Measurements from ENCODE around the gene PPAN.

Gene PPAN

DNA sequence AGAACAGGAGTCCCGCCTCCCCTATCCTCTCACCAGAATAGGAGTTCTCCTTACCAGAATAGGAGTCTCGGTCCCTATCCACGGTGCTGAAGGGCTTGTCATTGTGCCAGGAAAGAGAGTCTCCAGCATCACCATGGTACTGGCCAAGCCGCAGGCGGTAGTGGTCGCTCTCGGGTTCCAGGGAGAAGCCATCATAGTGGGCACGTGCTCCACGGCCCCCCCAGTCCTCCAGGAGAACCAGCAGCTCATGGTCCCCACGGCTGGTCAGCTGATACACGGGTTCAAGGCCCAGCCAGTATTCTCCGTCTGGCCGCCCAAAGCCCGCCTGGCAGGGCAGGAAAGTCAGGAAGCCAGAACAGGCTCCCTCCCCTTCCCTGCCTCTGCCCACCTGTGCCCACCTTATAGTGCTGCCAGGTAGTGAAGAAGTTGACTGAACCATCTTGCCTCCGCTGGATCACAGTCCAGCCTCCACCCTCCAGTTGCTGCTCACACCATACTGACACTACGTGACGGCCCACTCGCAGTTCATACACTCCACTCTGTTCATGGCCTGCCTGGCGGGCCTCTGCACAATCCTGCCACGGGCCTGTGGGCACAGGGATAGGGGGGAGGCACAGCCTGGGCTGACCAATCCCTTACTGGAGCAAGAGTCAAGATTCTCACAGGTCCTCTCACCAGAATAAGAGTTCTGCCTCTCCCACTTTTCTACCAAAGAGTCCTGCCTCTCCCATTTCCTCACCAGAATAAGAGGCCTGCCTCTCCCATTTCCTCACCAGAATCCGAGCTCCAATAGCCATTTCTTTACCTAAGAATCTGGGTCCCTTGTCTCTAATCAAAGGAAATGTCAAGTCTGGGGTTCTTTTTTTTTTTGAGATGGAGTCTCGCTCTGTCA lies 12.6 kb upstream of the PPAN start:
- DNase-seq, result no peak

DNA sequence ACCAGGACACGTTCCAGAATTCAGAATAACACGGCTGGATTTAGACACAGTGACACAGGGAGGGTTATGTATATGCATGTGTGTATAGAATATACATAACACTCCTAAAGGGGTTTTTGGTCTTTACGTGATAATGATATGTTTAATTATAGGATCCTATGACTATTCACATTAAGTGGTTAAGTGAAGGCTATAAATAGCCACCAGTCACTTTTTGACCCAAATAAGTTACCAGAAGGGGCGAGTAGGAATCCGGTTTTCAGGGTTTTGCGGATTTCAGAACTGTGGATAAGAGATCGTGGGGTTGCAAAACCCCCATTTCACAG lies 10.6 kb upstream of the PPAN start:
- DNase-seq, result no peak

DNA sequence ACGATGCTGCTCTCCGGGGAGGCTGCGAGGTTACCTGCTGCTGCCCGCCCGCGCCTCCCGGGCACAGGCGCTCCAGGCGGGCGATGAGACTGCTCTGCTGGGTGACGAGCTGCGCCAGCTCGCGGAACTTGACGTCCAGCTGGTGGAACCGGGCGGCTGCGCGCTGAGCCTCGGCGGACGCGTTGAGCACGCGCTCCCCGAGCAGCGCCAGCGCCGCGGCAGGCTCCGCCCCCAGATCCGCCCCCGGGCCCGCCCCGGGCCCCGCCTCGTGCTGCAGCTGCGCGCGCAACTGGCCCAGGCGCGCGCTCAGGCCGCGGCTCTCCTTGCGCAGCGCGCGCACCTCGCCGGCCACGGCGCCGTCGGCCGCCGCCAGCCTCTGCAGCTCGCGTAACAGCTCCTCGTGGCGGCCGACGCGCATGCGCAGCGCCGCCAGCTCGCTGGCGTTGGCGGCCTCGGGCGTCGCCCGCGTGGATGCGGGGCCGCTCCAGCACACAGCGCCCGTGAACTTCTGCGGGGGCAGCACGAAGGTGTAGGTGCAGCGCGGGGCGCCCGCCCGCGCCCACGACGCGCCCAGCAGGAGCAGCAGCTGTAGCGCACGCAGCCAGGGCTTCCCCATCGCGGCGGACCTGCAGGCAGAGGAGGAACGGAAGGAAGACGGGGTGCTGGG lies 10.1 kb upstream of the PPAN start:
- no peak for DNase-seq

DNA sequence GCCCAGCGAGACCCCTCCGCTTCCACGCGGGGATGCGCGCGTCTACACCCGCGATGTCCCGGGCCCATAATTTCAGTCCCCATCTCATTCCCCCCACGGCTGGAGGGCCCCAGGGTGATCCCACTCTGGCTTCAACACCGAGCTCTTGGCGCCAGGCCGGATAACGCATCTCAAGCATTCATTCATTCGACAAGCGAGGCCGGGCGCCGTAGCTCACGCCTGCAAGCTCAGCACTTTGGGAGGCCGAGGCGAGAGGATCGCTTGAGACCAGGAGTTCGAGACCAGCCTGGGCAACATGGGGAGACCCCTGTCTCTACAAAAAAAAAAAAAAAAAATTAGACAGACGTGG lies 9.6 kb upstream of the PPAN start:
- no peak for DNase-seq

DNA sequence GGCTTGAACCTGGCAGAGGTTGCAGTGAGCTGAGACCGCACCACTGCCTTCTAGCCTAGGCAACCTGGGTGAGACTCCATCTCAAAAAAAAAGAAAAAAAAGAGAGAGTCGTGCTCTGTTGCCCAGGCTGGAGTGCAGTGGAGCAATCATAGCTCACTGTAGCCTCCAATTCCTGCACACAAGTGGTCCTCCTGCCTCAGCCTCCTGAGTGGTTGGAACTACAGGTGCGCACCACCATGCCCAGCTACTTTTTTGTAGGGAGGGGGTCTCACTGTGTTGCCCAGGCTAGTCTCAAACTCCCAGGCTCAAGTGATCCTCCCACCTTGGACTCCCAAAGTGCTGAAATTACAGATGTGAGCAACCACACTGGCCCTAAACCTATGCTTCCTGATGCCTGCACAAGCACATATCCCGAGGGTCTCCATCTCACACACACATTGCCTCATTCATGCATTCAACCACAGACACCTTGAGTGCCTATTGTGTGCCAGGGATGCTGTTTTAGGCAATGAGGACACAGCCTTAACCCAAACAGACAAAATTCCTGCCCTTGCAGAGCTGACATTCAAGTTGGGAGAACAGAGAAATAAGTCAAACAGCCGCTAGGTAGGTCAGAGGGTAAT lies 5.9 kb upstream of the PPAN start:
- DNase-seq, result no peak

DNA sequence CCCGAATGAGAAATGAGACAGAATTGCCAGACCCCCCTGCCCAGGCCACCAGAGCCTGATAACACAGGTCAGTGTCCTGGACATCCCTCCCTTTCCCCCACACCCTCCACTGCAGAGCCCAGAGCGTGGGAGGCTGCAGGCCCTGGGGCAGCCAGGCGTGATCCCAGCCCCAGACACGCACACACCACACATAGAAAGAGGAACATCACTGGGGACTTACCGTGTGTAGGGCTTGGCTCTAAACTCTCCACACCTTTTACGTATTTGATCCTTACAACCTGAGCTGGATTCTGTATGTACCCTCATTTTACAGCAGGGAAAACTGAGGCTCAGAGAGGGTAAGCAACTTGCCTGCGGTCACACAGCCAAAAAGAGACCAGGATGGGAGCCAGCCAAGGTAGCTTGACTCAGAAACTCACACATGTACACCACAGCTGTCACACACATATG lies 3.4 kb upstream of the PPAN start:
- DNase-seq, result no peak

DNA sequence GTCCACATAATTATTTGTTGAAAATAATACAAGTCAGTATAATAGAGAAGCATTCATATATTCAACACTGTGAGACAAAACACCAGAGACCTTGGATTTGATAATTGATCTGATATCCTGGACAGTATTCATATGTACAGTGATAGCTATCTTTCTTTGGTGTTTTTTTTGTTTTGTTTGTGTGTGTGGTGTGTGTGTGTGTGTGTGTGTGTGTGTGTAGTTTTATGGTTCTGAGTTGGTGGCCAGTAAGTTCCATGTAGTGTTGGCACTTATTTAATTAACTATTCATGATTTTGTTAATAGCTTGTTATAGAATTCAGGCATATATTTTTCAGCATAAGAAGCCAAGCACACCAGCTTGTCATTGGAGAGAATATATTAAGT lies 2.0 kb upstream of the PPAN start:
- DNase-seq, result no peak

DNA sequence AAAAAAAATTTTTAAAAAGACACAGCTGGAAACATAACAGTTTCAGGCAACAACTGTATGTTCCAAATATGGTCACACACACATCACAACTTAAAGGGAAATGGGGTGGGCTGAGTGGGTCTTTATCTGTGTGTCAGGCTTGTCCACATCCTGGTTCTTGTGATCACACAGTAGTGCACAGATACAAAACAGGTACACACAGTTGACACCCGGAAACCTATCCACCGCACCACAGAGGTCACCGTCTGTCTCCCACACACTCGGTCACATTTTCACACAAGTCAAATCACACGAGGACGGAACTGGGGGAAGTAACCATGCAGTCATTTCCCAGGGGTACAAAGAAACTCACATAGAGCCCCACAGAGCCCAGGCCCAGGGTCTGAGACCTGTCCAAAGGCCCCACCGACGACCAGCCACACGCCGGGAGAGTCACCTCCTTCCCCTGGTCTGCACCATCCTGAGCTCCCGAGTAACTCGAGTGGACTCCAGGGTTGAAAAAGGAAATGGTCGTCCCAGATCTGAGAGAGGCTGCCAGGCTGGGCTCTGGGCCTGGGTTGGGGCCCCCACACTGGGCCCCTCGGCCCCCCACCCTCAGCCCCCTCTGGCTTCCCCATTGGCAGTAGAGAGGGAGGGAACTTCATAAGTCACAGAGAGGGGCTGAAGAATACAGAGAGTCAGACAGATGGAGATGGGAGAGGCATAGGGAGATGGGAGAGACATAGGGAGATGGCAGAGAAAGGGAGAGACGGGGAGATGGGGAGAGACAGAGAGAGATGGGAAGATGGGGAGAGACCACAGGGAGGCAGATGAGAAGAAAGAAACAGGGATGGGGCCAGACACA lies 1.3 kb upstream of the PPAN start:
- no peak for DNase-seq

DNA sequence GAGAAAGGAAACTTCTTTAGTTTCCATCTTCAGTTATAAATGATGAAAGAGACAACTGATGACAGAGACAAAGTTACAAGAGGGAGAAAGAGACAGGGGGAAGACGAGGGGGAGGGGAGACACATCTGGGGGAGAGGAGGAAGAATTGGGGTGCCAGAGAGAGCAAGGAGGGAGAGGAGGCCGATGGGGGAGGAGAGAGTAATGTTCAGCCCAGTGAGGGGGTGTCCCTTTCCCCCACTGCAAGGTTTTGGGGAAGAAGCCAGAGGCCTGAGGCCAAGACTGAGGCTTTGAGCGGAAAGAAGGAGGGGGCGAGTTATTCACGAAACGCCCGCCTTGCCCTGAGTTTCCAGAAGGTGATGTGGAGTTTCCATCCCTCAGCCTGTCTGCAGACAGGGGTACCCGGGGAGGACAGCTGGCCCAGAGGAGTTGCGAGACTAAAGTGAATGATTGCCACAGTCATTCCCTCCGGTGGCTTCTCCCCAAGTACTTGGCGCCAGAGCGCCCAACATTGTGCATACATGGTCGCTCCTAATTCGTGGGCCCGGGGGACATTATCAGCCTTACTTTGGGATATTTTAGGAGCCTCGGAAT lies 558 bp upstream of the PPAN start:
- no peak for DNase-seq

DNA sequence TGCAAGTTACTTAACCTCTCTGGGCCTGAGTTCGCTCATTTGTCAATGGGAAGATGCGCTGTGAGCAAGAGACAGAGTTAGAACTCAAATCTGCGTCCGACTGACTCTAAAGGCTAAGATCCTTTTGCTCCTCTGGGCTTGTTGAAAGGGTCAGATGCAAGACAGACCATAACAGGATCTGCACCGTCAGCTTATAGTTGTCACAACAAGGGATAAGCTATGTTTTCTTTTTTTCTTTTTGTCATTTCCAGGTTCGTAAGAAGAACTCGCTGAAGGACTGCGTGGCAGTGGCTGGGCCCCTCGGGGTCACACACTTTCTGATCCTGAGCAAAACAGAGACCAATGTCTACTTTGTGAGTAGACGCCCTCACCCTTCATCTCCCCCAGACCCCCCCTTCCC lies 1.1 kb downstream of the PPAN start:
- no peak for DNase-seq

DNA sequence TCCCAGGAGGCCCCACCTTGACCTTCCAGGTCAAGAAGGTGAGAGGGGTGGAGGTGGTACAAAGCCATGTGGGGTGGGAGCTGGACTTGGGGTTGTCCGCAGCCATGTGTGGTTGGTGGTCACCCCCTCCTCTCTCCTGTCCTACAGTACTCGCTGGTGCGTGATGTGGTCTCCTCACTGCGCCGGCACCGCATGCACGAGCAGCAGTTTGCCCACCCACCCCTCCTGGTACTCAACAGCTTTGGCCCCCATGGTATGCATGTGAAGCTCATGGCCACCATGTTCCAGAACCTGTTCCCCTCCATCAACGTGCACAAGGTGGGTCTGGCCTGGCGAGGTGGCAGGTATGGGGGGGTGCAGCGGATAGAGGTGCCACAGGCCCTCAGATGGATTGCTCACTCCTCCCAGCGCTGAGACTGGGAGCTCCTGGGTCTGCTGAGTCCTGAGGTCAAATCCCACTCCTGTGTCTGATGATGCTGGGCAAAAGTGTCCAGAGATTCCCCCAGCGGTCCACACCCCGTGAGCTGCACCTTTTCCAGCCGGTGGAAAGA lies 1.7 kb downstream of the PPAN start:
- no peak for DNase-seq

DNA sequence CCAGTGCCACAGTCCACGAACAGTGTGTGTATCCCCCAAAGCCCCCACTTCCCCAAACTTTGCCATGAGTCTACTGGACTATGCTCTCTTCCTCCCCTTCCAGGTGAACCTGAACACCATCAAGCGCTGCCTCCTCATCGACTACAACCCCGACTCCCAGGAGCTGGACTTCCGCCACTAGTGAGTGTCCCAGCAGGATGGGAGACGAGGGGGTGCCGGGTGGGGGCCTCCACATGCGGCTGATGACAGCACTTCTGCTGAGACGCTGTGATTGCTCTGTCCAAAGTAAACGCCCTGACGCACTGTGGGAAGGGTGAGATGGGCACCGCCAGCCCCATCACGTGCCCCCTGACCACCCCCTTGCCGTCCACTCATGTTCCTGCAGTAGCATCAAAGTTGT lies 3.4 kb downstream of the PPAN start:
- no peak for DNase-seq

DNA sequence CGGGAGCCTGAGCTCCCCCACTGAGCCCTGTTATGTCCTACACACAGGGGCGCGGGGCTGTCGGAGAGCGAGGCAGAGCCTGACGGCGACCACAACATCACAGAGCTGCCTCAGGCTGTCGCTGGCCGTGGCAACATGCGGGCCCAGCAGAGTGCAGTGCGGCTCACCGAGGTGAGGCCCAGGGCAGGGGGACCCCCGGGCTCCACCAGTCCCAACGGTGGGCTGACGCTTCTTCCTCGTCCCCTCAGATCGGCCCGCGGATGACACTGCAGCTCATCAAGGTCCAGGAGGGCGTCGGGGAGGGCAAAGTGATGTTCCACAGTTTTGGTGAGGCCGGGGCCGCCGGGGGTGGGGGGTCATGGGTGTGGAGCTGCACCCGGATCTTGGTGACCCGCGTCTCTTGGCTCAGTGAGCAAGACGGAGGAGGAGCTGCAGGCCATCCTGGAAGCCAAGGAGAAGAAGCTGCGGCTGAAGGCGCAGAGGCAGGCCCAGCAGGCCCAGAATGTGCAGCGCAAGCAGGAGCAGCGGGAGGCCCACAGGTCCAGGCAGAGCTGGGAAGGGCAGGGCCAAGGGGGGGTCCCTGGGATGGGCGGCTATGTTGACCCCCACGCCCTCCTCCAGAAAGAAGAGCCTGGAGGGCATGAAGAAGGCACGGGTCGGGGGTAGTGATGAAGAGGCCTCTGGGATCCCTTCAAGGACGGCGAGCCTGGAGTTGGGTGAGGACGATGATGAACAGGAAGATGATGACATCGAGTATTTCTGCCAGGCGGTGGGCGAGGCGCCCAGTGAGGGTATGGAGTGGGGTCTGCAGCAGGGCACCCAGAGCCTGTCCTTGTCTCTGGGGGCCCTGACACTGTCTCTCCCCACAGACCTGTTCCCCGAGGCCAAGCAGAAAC lies 4.2 kb downstream of the PPAN start:
- DNase-seq, result no peak

DNA sequence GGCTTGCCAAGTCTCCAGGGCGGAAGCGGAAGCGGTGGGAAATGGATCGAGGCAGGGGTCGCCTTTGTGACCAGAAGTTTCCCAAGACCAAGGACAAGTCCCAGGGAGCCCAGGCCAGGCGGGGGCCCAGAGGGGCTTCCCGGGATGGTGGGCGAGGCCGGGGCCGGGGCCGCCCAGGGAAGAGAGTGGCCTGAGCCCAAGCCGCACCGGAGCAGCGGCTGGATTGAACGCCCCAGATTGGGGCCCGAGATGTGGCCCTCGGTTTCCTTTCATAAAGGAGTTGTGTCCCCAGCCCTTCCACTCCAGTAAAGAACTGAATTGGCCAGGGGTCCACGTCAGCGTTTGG lies 4.8 kb downstream of the PPAN start:
- no peak for DNase-seq

DNA sequence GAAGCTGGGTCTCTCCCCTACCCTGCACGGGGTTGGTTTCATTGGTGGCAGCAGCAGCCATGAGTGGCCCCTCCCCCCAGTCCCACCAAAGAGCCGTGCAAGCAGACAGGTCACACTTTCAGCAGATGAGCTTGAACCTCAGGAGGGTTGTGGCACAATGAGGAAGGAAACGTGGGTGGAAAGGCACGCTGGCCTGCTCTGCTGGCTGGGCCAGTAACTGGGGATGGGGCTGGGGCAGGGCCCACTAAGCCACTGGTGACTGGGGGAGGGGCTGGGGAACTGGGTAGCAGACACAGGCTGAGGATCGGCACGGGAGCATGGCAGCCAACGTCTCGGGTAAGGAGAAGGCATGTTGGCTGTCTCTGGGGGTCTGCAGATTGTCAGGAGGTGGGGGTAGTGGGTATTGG lies 5.2 kb downstream of the PPAN start, which contains the start of gene P2RY11:
P2RY11 (plus strand) TSS at position 289 of the 407 bp plus-strand sequence; CDS start at position 318, 29 bp downstream.
- DNase-seq, result no peak

DNA sequence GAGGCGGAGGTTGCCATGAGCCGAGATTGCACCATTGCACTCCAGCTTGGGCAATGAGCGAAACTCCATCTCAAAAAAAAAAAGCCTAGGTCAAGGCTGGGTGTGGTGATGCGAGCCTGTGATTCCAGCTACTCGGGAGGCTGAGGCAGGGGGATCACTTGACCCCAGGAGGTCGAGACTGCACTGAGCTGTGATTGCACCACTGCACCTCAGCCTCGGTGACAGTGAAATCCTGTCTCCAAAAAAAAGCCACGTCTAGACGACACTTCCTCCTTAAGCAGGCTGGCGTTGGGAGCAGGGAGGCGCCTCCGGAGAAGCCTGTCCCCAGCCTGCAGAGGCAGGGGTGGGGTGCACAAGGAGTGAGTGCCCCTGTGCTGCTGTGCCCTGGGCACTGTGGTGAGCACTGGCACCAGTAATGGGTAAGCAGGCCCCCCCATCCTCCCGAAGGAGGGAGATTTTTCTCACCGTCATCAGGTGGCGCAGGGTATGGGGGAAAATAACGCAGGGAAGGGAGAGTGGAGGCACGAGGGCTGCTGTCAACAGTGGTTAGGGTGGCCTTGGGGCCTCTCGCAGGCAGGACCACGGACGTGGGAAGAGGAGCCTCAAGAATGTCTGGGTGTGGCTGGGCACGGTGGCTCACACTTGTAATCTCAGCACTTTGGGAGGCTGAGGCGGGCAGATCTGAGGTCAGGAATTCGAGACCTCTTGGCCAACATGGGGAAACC lies 6.0 kb downstream of the PPAN start:
- no peak for DNase-seq

DNA sequence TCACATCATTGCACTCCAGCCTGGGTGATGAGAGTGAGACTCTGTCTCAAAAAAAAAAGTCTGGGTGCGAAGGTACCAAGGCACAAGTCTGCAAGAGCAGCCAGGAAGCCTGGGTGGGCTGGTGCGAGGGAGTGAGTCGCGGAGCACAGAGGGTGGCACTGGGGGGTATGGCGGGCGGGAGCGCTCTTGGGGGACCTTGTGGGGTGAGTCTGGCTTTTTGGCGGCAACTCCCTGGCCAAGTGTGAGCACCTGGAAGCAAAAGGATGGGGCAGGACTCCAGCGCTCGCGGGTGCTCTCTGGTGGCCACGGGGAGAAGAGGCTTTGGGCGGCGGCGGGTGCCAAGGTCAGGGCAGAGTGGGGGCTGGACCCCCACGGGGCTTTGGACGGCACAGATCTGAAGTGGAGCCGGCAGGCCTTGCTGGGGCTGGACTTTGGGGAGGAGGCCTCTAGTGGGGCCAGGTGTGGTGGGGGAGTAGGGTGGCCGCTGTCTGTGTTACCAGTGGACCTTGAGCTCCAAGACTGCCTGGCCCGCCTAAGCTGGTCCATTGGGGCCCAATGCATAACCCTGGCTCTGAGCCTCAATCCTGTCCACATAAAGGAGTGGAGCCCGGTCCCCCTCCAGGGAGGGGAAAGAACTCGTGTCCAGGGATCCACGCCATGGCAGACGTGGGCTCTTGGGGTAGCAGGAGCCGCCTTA lies 6.9 kb downstream of the PPAN start:
- no peak for DNase-seq

DNA sequence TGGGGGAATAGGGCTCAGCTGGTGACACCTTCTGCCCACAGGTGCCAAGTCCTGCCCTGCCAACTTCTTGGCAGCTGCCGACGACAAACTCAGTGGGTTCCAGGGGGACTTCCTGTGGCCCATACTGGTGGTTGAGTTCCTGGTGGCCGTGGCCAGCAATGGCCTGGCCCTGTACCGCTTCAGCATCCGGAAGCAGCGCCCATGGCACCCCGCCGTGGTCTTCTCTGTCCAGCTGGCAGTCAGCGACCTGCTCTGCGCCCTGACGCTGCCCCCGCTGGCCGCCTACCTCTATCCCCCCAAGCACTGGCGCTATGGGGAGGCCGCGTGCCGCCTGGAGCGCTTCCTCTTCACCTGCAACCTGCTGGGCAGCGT lies 7.4 kb downstream of the PPAN start:
- DNase-seq, result no peak

DNA sequence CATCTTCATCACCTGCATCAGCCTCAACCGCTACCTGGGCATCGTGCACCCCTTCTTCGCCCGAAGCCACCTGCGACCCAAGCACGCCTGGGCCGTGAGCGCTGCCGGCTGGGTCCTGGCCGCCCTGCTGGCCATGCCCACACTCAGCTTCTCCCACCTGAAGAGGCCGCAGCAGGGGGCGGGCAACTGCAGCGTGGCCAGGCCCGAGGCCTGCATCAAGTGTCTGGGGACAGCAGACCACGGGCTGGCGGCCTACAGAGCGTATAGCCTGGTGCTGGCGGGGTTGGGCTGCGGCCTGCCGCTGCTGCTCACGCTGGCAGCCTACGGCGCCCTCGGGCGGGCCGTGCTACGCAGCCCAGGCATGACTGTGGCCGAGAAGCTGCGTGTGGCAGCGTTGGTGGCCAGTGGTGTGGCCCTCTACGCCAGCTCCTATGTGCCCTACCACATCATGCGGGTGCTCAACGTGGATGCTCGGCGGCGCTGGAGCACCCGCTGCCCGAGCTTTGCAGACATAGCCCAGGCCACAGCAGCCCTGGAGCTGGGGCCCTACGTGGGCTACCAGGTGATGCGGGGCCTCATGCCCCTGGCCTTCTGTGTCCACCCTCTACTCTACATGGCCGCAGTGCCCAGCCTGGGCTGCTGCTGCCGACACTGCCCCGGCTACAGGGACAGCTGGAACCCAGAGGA lies 7.9 kb downstream of the PPAN start:
- DNase-seq, result no peak
